ENCODE results near the gene COPG1.
A peak's percentile ranks its signal among the peaks of the same experiment; 100 is the strongest.
"Not testable (repeated sequence)": the region's sequence is repeated elsewhere in the genome, so short reads cannot be mapped to it uniquely, and the experiment has no call there.

The COPG1 gene

GRCh38 chr3:129245641-129246306, 3.6 kb upstream of the COPG1 start:
- peak; percentile 94 for DNase-seq

- no peak for DNase-seq
These were observed 2.8 kb upstream of the COPG1 start for GRCh38 chr3:129246636-129247035.

DNA sequence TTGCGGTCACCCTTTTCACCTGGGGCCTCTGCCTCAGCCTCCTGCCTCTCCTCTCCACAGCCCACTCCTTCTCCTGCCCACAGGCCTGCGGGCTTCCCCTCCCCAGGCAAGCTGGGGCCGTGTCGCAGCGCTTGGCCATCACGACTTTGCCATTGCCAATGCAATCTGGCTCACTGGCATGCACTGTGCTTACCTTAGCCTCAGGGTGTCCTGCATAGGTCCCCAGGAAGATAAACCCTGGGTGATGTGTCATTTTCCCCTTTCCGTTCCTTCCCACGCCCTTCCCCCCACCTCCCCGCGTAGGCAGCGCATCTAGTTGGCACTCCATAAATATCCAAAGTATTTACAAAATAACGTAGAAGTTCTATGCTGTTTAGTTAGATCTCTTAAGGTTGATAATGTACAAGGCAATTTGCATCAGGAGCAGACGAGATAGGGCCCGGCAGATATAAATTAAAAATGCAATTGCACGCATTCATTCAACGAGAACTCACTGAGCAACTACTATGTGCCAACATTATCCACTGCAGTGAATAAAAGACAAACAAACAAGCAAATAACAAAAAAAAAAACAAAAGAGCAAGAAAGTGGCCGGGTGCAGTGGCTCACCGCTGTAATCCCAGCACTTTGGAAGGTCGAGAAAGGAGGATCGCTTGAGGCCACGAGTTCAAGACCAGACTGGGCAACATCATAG, 973 bp upstream of the COPG1 start:
- no peak for DNase-seq

DNA sequence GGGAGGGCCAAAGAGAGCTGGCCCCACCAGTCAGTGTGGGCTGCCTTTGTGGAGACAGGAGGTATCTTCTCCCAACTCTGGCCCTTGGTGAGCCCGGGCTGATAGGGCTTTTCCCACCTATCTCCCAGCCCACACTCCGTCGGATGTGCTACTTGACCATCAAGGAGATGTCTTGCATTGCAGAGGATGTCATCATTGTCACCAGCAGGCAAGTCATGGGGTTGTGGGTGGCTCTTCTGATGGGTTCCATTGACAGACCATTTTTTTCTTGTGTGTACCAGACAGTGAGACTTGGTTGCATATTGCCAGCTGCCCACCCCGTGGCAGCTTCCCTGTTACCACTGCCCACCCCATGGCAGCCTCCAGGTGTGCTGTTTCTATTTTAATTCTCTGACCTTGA, 3.3 kb downstream of the COPG1 start:
- no peak for DNase-seq

- DNase-seq, result no peak
These were observed 5.3 kb downstream of the COPG1 start for GRCh38 chr3:129254536-129255230.

DNA sequence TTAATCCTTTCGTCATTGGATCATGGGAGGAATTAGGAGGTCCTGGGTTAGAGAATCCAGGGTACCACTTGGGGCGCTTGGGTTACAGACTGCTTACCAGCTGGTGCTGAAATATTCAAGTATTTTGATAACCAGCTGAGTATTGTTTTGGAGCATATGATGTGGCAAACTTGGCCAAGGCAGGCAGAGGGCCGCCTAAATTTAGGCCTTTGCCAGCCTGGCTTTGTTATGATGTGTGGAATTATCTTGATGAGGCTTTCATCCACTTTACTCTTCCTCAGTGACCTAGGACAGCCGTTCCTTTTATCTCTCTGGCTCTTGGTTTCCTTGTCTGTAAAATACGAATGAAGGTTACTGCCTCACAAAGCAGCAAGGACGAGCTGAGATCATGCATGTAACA, 6.9 kb downstream of the COPG1 start:
- no peak for DNase-seq

GRCh38 chr3:129257609-129258008, 8.2 kb downstream of the COPG1 start:
- DNase-seq, result no peak

GRCh38 chr3:129259612-129260477, 10.4 kb downstream of the COPG1 start:
- no peak for DNase-seq

DNA sequence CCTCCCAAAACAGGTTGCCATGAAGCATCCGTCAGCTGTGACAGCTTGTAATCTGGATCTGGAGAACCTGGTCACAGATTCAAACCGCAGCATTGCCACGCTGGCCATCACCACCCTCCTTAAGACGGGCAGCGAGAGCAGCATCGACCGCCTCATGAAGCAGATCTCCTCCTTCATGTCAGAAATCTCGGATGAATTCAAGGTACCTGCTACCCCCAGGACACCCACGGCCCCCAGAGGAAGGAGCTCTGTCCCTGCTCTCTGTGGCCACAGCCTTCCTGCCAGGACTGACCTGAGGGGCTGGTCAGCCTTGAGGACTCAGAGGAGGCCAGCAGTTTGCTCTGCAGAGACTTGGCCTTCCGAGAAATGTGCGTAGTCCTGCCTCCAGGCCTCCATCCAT, 11.2 kb downstream of the COPG1 start:
- no peak for DNase-seq

DNA sequence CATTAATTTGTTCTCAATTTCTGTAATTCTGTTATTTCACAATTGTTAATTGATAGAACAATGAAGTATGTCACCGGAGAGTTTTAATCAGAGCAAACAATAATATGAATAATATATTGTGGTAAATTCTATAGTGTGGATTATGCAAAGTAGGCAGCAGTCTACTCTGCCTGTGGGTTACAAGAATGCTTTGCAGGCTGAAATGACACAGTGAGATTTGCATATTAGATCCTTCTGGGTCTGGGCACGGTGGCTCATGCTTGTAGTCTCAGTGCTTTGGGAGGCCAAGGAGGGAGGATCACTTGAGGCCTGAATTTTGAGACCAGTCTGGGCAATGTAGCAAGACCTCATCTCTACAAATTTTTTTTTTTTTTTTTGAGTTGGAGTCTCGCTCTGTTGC, 12.5 kb downstream of the COPG1 start:
- no peak for DNase-seq

DNA sequence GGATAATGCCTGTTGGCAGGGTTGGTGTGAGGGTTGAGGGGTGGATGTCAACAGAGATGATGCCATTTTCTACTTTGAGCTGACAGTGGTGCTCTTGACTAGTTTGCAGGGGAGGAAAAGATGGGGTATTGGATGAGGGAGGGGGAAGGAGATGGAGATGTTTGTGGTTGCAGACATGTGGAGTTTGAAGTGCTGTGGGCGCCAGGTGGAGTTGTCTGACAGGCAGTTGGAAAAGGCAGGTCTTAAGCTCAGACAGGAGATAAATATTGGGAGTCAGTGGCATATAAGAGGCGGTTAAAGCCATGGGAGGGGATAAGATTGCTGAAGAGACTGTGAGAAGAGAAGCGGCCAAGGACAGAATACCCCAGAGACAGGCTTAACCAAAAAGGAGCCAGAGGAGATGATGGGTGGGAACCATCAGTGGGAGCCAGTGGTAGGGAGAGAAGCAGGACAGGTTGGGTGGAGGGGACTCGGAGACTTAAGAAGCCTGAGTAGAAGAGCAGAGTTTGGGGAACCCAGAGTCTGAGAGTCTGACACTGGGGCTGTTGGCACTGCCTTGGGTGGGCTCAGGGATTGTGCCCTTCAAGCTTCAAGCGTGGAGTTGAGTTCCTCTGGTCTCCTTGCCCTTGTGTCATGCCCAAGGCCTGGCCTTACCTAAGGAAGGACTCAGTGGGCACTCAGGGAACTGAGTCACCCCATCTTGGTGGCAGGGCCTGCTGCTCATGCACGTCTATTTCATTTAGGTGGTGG, 13.9 kb downstream of the COPG1 start:
- no peak for DNase-seq

GRCh38 chr3:129264994-129265393, 15.6 kb downstream of the COPG1 start:
- DNase-seq, result not testable (repeated sequence)

DNA sequence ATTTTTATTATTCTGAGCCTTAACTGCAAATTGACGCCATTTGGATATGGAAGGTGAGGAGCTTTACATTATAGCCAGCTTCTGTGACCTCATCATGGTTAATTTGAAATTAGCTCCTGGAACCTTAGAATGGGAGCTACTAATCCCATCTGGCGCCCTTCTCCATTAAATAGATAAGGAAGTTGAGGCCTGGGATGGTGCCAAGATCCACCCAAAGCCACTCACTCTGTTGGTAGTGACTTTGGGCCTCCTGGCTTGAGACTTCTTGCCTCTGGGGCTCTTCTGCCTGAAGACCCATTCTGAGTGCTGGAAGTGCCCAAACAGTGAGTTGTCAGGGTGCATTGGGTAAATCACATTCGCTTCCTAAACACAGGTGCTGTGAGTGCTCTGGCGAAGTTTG, 17.2 kb downstream of the COPG1 start:
- DNase-seq, result no peak

GRCh38 chr3:129268396-129268795, 19.0 kb downstream of the COPG1 start:
- no peak for DNase-seq

DNA sequence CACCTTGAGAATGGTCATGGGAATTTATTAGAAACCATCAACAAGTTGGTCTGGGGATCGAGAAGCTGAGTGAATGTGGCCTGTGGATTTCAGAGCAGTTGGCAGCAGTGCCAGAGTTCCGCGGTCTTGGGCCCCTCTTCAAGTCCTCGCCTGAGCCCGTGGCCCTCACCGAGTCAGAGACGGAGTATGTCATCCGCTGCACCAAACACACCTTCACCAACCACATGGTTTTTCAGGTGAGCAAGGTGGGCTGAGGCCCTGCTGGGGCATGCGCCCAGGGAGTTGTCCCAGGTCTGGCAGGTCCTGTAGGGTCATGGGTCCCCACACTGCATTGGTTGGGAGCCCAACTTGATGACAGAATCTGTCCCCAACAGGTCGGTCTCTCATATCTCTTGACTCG, 22.3 kb downstream of the COPG1 start:
- no peak for DNase-seq

DNA sequence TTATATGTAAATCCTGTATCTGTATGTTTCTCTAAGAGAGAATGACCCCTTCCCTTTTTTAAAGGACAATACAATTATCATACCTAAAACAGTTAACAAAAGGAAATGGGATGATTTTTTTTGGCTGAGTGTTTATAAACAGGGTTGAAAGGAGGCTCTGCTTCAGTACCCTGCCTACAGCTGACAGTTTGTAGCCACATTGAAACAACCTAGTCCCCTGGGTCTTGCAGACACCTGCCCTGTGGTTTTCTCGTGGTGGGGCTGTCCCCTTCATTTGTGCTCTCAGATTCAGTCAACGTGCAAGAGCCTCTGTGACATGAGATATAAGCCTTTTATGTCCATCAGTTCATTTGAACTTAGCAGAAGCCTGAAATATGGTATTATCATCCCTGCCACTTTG, 27.0 kb downstream of the COPG1 start:
- DNase-seq, result no peak

DNA sequence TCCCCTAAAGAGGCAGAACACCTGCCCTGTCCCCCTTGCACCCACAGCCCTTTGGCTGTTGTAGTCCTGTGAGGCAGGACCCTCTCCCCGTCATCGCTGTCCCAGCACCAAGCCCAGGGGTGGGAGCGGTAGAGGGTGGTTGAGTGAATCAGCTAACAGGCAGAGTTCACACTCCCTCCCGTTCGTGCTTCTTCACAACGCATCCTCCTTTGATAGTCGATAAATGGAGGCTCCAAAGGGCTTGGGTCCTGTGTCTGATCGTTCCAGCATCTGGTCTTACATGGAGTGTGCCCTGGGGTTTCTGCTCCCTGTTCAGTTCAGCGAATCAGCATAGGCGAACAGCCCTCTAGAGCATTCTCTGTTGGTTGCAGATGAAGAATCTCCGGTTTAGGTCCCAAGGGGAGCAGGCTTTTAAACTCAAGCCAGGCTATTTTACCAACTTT, 28.4 kb downstream of the COPG1 start:
- DNase-seq, result no peak

- DNase-seq, result peak; percentile 98
These were observed 29.1 kb downstream of the COPG1 start, which contains the start of gene HMCES for GRCh38 chr3:129278439-129278965. HMCES (plus strand) TSS chr3:129278870; CDS start chr3:129279733, 863 bp downstream.

DNA sequence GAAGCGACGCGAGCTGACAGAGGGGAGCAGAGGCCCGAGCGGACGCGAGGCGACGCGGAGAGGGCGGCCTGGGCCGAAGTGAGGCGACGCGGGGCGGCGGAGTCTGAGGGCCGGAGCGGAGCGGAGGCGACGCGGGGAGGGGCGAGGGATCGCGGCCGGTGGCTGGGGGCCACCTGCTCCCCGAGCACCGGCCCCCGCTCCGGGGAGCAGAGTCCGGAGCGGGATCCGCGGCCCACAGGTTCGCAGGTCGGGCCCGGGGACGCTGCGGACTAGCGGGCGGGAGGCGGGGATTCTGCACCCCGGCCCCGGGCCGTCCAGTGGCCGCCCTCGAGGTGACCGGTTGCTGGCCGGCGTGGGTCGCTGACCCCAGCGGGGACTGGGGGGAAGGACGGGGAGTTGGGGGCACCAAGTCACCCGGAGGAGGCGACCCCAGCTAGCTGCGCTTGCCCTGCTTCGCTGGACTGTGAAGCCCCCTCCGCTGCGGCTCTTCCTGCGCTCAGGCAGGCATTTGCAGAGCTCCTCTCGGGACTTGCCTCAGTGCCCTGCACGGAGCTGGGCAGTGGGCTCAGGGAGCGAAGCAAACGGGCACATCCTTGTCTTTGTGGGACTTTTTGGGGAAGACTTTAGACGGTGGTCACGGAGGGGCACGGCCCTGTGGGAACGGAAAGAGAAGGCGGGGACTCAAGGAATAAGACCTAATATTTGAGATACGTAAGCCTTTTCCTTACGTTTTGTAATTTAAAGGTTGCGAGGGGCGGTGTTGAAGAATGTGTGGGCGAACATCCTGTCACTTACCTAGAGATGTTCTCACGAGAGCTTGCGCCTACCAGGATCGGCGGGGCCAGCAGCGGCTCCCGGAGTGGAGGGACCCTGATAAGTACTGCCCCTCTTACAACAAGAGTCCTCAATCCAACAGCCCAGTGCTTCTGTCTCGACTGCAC, 29.8 kb downstream of the COPG1 start:
- peak; percentile 79 for DNase-seq

DNA sequence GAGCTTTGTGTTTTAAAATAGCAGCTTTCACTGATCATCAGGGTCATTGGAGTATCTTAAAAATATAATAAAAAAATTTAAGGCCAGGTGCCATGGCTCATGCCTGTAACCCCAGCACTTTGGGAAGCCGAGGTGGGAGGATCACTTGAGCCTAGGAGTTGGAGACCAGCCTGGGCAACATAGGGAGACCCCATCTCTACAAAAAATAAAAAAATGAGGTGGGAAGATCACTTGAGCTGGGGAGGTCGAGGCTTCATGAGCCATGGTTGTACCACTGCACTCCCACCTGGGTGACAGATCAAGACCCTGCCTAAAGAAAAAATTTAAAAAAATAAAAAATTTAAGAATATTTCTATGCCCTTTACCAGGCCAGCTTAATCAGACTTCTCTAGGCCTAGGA, 30.8 kb downstream of the COPG1 start:
- DNase-seq, result no peak

DNA sequence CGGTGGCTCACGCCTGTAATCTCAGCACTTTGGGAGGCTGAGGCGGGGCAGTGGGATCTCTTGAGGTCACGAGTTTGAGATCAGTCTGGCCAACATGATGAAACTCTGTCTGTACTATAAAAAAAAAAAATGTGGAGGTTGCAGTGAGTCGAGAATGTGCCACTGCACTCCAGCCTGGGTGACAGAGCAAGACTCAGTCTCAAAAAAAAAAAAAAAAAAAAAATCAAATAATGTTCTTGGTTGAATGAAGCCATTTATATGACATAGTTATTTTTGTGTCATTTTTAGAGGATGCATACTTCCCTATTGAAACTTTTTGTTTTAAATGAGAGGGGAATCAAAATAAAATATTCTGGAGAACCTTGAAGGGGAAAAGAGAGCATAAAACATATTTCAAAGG, 32.3 kb downstream of the COPG1 start:
- DNase-seq, result no peak
